H1 (cell line): ENCODE data around the gene GPR15. TPM values are rescaled to one million over a fixed set of nuclear protein-coding genes. Genes with fewer than 3 reads are reported as not detected.

Experiments used
- KDM4A ChIP-seq: IDR thresholded peaks from one replicate; pipeline ENCODE4 v1.7.1; 2012; ENCODE audit warnings: low read depth, mild to moderate bottlenecking, moderate library complexity, low read length, inconsistent platforms; ENCODE audit not compliant: severe bottlenecking
- MAFK ChIP-seq: IDR thresholded peaks from 2 replicates; pipeline ENCODE4 v1.6.1; 2012; ENCODE audit warnings: low read depth, mild to moderate bottlenecking, improper control_type of control experiment, low read length
- TAF1 ChIP-seq: IDR thresholded peaks from 2 replicates; pipeline ENCODE4 v1.6.1; 2011; ENCODE audit warnings: mild to moderate bottlenecking, low read depth, low read length
- TEAD4 ChIP-seq: IDR thresholded peaks from 2 replicates; pipeline ENCODE4 v1.6.1; 2012; ENCODE audit warnings: low read depth, low read length, inconsistent platforms, mixed read lengths
- polyA plus RNA-seq, 7 experiments: library from polyadenylated mRNA; depleted of rRNA in 3 of 7; stranded (reverse) in 5 of 7; unstranded in 2 of 7; fragments of >200 nt in 5 of 7; fragments of 200-250 nt in 2 of 7; gene quantifications; 1 replicate in 5 of 7; 2 replicates in 1 of 7; 4 replicates in 1 of 7; pipeline versions ENCODE4 v1.2.1 to v1.2.3, GENCODE V29; 2011 to 2013; ENCODE audit warnings: missing spikeins in 2 of 7, mixed read lengths in 2 of 7
- total RNA-seq: library from RNA; stranded (reverse); fragmentation: NEBNext Ultra II Directional; extraction: Animal tissue kit (Norgen Biotek cat#: 25700); gene quantifications from 2 replicates; pipeline ENCODE4 v1.2.1, GENCODE V29; 2021

Gene GPR15
- total and polyA plus RNA-seq, 2 of the 8 experiments (the other 6 are each of a cell fraction or from before 2014, with no cell fraction given): not detected

GRCh38 chr3:98540346-98540745 is 8.6 kb downstream of the GPR15 start (continued):
- TF ChIP-seq TAF1: no peak
- no peak for TF ChIP-seq TEAD4
- no peak for TF ChIP-seq MAFK
- TF ChIP-seq KDM4A: no peak
